ENCODE results near the gene HS3ST3B1. TPM values are rescaled to one million over a fixed set of nuclear protein-coding genes. Genes with fewer than 3 reads are reported as not detected.

The HS3ST3B1 gene
- total RNA-seq (ENCODE audit: low replicate concordance), result 0.23 and 5.6 TPM in 2 replicates

DNA sequence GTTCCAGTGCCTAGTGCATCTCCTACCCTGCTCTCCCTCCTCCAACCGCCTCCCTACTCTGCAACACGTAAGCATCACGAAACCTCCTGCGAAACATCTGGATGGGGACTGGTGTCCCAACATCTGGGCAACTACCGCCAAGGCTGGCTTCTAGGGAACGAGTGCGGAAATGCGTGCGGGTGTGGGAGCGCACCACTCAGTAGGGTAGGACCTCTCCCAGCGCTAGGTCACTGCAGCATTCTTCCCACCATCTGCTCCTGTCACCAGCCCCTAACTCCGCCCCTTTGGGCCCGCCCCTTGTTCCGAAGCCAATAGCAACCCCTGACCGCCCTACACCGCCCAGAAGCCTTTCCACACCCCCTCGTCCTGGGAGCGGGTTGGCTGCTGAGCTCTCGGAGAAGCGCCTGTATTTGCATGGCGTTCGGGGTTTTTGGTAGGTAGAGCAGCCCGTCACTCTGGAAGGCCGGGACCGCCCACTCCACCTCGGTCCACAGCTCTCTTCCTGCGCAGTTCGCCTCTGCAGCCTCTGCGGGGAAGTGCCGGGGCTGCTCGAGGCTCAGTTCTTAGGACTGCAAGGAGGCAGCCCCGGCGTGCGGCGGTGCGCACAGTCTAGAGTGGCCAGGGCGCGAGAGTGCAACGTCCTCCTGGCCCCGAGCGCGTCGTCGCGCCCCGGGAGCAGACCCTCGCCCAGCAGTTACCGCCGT is at the start of gene HS3ST3B1:
Gene HS3ST3B1 (plus strand): TSS at position 507 of the 704 bp plus-strand sequence. CDS start 438 bp downstream, outside the sequence.

Other genes with a start within 250 kb of the HS3ST3B1 start
- gene COX10, start 231.6 kb upstream of the HS3ST3B1 start, total RNA-seq (ENCODE audit: low replicate concordance), result 3.0 and 9.0 TPM in 2 replicates
- not detected in 2 replicates for gene CDRT15, start 64.2 kb upstream of the HS3ST3B1 start, total RNA-seq (ENCODE audit: low replicate concordance)